22Rv1 (cell line): ENCODE results near the gene TMEM270.

Source experiments
- H3K27ac ChIP-seq: fragments of 450-650 bp; 2 replicates; pipeline ENCODE4 v1.5.1; 2017
- CTCF ChIP-seq: fragments of 450-650 bp; IDR thresholded peaks from 2 replicates; pipeline ENCODE4 v1.5.1; 2017; ENCODE audit warnings: mild to moderate bottlenecking
- ZFX ChIP-seq: fragments of 450-650 bp; IDR thresholded peaks from 2 replicates; pipeline ENCODE4 v1.6.1; 2017; ENCODE audit warnings: antibody characterized with exemption, borderline replicate concordance

TMEM270 gene

DNA sequence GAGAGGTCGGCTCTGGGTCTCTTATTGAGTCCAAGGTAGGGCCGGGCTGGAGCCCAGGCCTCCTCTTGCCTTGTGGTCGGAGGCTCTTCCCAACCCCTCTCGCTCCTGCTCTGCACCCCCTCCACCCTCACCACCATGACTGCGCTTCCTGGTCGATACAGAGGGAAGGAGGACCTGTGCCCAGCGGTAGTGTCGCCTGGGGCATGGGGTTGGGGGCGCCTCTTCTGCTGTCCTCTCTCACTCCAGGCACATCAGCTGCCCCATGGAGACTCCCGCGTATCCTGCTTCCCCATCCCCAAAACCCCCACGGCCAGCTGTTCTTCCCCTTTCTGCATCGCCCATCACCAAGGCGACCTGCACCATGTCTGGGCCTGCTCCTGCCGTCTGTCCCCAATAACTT, 44.4 kb downstream of the TMEM270 start:
- TF ChIP-seq ZFX = no peak
- TF ChIP-seq CTCF = no peak
- no peak overlapping the region for H3K27ac ChIP-seq

DNA sequence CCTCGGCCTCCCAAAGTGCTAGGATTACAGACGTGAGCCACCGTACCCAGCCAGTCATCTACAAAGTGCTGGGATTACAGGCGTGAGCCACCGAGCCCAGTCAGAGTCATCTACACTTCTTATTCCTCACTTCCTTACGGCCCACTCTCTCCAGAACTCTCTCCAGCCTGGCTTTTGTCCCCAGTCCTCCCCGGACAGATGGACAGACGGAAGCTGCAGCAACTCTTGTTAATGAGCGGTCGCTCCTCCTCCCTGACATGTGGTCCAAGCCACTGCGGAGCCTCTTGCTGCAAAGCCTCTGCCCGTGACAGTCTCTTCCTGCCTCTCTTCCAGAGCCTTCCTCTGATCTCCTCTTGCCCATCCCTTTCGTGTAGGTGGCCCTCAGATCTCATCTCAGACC, 45.9 kb downstream of the TMEM270 start:
- H3K27ac ChIP-seq = no peak overlapping the region
- TF ChIP-seq ZFX = no peak
- TF ChIP-seq CTCF = no peak

- no peak overlapping the region for H3K27ac ChIP-seq
- TF ChIP-seq ZFX (no peak), CTCF (no peak)
Observed at GRCh38 chr7:73907554-73908122, 46.7 kb downstream of the TMEM270 start.

- TF ChIP-seq CTCF = no peak
- TF ChIP-seq ZFX = no peak
- no peak overlapping the region for H3K27ac ChIP-seq
Observed at GRCh38 chr7:73908123-73908611, 47.2 kb downstream of the TMEM270 start.

GRCh38 chr7:73909051-73909941, 48.3 kb downstream of the TMEM270 start:
- no peak for TF ChIP-seq ZFX
- TF ChIP-seq CTCF = no peak
- H3K27ac ChIP-seq = no peak overlapping the region

DNA sequence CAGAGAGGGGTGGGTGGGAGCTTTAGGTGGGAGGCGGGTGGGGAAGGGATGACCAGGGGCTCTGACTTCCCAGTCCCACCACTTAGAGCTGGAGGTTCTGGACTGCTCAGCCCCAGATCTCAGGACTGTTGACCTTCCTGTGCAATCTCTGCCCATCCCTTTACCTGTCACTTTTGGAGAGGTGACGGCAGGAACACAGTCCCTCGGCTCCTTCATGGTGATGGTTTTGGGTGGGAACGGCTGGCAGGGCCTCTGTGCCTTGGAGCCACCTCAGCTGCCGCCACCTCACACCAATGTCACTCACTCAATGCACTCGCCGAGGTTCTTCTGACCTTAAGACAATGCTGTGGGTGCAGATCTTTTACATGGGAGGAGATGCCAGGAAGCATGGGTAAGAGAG, 49.0 kb downstream of the TMEM270 start:
- TF ChIP-seq ZFX (no peak), CTCF (no peak)
- H3K27ac ChIP-seq = no peak overlapping the region

- TF ChIP-seq ZFX (no peak), CTCF (no peak)
- H3K27ac ChIP-seq = peak overlapping the region; percentile 34
Observed at GRCh38 chr7:73912223-73912622, 51.3 kb downstream of the TMEM270 start.
